Activated CD4-positive, alpha-beta T cell treated with anti-CD3 and anti-CD28 coated beads, Interleukin-2, amount 10 ng/mL, durations not matched to agents 7 days and 5 days (primary cell): ENCODE measurements around the gene PTPRG. TPM values are rescaled to one million over a fixed set of nuclear protein-coding genes. Genes with fewer than 3 reads are reported as not detected.

Experiments used
- CTCF ChIA-PET: fragments of 350-600 bp; sonication (Branson Sonifier 250); formaldehyde crosslinking; loops from one replicate; lab custom pipeline; 2021; ENCODE audit warnings: antibody characterized with exemption; lab: Charles Lee
- POLR2A ChIA-PET: fragments of 350-600 bp; sonication (Branson Sonifier 250); formaldehyde crosslinking; loops from one replicate; lab custom pipeline; 2021; ENCODE audit warnings: antibody characterized with exemption; lab: Charles Lee
- DNase-seq: peaks from one replicate; pipeline ENCODE4 v3.0.0-alpha.2; 2020
- H3K27ac Mint-ChIP-seq: one replicate; pipeline ENCODE4 v1.8.0; 2021; ENCODE audit warnings: mild to moderate bottlenecking, moderate library complexity, mixed read lengths
- H3K27me3 Mint-ChIP-seq: one replicate; pipeline ENCODE4 v1.8.0; 2021; ENCODE audit warnings: mixed read lengths
- H3K36me3 Mint-ChIP-seq: one replicate; pipeline ENCODE4 v1.8.0; 2021; ENCODE audit warnings: low read depth, mixed read lengths
- H3K4me1 Mint-ChIP-seq: one replicate; pipeline ENCODE4 v1.8.0; 2021; ENCODE audit warnings: mixed read lengths
- H3K4me3 Mint-ChIP-seq: one replicate; pipeline ENCODE4 v1.8.0; 2021; ENCODE audit warnings: mild to moderate bottlenecking, moderate library complexity, mixed read lengths
- H3K9me3 Mint-ChIP-seq: one replicate; pipeline ENCODE4 v1.8.0; 2021; ENCODE audit warnings: mixed read lengths
- total RNA-seq, 2 experiments: library from RNA; stranded (reverse); gene quantifications; one replicate each; pipeline ENCODE4 v1.2.3, GENCODE V29; 2021

The PTPRG gene
- total RNA-seq, 2 experiments from 2014 or later: not detected

GRCh38 chr3:61663356-61664104 lies 102.2 kb downstream of the PTPRG start:
- H3K9me3 Mint-ChIP-seq: no peaks in the 10 kb centered on the region
- no peaks in the 10 kb centered on the region for H3K36me3 Mint-ChIP-seq
- ChIA-PET POLR2A (no interaction called here), CTCF (no interaction called here)
- H3K4me1 Mint-ChIP-seq: no peaks in the 10 kb centered on the region
- H3K27ac Mint-ChIP-seq: no peak overlapping the region
- H3K27me3 Mint-ChIP-seq: no peaks in the 10 kb centered on the region
- no peak overlapping the region for H3K4me3 Mint-ChIP-seq
- no peak for DNase-seq

DNA sequence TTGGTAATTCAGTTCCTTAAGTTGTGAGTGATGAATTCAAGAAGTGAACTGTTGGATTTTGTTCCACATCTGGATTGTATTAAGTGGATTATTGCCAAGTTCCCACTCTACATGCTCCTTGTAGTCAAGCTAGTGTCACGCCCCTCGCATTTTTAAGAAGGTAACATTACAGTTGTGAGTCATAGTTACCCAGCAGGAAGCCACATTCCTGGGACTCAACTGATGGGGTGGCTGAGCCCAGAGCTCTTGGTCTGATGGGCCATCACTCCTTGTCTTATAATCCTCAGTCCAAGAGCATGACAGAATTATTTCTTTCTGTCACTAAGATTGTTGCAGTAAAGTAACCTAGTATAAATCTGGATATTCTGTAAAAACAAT lies 102.7 kb downstream of the PTPRG start:
- Mint-ChIP-seq H3K27ac (no peak overlapping the region), H3K4me1 (no peaks in the 10 kb centered on the region), H3K9me3 (no peaks in the 10 kb centered on the region), H3K36me3 (no peaks in the 10 kb centered on the region), H3K27me3 (no peaks in the 10 kb centered on the region), H3K4me3 (no peak overlapping the region)
- ChIA-PET CTCF (no interaction called here), POLR2A (no interaction called here)
- DNase-seq: no peak

- H3K27ac Mint-ChIP-seq: no peak overlapping the region
- H3K36me3 Mint-ChIP-seq: no peaks in the 10 kb centered on the region
- DNase-seq: no peak
- no peak overlapping the region for H3K4me3 Mint-ChIP-seq
- POLR2A ChIA-PET: no interaction called here
- CTCF ChIA-PET: no interaction called here
- H3K4me1 Mint-ChIP-seq: no peaks in the 10 kb centered on the region
- H3K27me3 Mint-ChIP-seq: no peaks in the 10 kb centered on the region
- no peaks in the 10 kb centered on the region for H3K9me3 Mint-ChIP-seq
These were observed 103.8 kb downstream of the PTPRG start for GRCh38 chr3:61665121-61665520.

- Mint-ChIP-seq H3K9me3 (no peaks in the 10 kb centered on the region), H3K4me1 (no peaks in the 10 kb centered on the region), H3K27ac (no peak overlapping the region), H3K4me3 (no peak overlapping the region), H3K27me3 (no peaks in the 10 kb centered on the region), H3K36me3 (no peaks in the 10 kb centered on the region)
- ChIA-PET CTCF (no interaction called here), POLR2A (no interaction called here)
- DNase-seq: no peak
These were observed 104.6 kb downstream of the PTPRG start for GRCh38 chr3:61665987-61666386.

- H3K9me3 Mint-ChIP-seq: no peaks in the 10 kb centered on the region
- no peak for DNase-seq
- POLR2A ChIA-PET: no interaction called here
- no peak overlapping the region for H3K27ac Mint-ChIP-seq
- H3K36me3 Mint-ChIP-seq: no peaks in the 10 kb centered on the region
- H3K27me3 Mint-ChIP-seq: no peaks in the 10 kb centered on the region
- CTCF ChIA-PET: no interaction called here
- H3K4me1 Mint-ChIP-seq: no peaks in the 10 kb centered on the region
- no peak overlapping the region for H3K4me3 Mint-ChIP-seq
These were observed 105.4 kb downstream of the PTPRG start for GRCh38 chr3:61666615-61667330.

DNA sequence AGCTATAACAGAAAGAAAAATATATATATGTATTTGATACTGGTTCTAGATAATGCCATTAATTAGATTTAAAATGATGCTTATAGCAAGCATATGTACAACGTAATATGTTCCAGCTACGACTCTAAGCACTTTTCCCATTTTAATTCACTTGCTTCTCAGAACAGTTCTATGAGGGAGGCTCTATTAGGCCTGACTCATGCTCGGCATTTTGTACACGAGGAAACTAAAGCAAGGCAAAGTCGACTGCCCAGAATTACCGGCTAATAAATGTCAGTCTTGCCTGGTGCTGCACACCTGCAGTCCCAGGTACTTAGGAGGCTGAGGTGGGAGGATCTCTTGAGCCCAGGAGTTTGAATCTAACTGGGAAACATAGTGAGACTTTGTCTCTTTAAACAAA lies 106.0 kb downstream of the PTPRG start:
- H3K27ac Mint-ChIP-seq: no peak overlapping the region
- no peaks in the 10 kb centered on the region for H3K27me3 Mint-ChIP-seq
- no peak overlapping the region for H3K4me3 Mint-ChIP-seq
- H3K9me3 Mint-ChIP-seq: no peaks in the 10 kb centered on the region
- ChIA-PET CTCF (no interaction called here), POLR2A (no interaction called here)
- DNase-seq: no peak
- H3K4me1 Mint-ChIP-seq: no peaks in the 10 kb centered on the region
- no peaks in the 10 kb centered on the region for H3K36me3 Mint-ChIP-seq

DNA sequence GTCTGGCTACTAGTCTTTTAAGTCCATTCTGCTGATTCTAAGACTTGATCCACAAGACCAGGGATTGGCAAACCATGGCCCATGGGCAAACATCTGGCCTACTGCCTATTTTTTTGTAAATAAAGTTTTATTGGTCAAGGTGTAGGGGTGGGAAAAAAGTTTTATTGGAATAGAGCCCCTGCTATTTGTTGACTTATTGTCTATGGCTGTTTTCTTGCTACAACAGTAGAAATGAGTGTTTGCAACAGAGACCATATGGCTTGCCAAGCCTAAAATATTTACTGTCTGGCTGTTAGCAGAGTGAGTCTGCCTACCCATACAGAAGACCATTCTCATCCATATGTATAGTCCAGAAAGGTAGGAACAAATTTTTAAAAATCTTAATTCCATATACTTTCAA lies 106.4 kb downstream of the PTPRG start:
- no peak for DNase-seq
- Mint-ChIP-seq H3K4me1 (no peaks in the 10 kb centered on the region), H3K36me3 (no peaks in the 10 kb centered on the region), H3K9me3 (no peaks in the 10 kb centered on the region), H3K27ac (no peak overlapping the region), H3K4me3 (no peak overlapping the region), H3K27me3 (no peaks in the 10 kb centered on the region)
- POLR2A ChIA-PET: no interaction called here
- CTCF ChIA-PET: no interaction called here

DNA sequence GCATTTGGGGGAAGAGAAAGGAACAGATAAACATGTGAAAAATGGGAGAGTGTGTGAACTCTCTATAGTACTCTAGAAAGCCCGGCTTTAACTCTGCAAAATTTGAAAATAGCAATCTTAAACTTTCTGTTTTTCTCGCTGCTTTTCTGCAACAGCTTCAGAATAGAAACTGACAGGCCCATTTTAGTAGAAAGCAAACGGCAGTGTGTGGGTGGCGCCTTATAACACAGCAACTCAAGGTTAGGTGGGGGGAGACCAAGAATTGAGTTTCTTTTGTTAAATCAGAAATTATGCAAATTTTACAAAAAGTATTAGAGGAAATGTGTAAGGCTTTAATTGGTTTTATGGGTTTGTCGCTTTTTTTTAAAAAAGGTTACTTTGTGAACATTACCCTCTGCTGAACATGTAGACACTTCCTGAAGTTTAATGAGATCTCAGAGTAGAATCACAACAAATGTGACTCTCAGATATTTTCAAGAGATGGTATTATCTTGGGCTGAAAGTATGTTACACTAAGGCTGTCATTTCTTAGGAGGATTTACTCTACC lies 107.0 kb downstream of the PTPRG start:
- Mint-ChIP-seq H3K36me3 (no peaks in the 10 kb centered on the region), H3K27ac (no peak overlapping the region), H3K27me3 (no peaks in the 10 kb centered on the region), H3K4me3 (no peak overlapping the region), H3K9me3 (no peaks in the 10 kb centered on the region), H3K4me1 (no peaks in the 10 kb centered on the region)
- no peak for DNase-seq
- CTCF ChIA-PET: no interaction called here
- POLR2A ChIA-PET: no interaction called here

DNA sequence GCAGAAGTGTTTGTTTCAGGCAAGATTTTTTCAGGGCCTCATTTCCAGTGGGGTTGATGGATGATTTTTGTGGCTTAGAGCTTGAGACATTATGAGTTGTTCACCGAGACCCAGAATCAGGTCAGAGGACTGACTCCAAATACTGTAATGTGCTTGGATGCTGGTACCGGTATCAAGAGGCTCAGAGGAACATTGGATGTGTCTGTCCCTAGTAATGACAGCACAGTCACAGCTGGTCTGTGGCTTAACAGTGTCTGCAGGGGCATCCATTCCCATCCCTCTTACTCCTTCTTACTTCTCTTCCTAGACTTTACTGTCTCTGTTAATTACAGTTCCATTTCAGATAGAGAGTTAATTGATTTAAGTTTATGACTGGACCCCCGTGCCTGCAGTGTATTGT lies 107.8 kb downstream of the PTPRG start:
- no peak overlapping the region for H3K4me3 Mint-ChIP-seq
- H3K9me3 Mint-ChIP-seq: no peaks in the 10 kb centered on the region
- POLR2A ChIA-PET: no interaction called here
- DNase-seq: no peak
- no peaks in the 10 kb centered on the region for H3K36me3 Mint-ChIP-seq
- CTCF ChIA-PET: no interaction called here
- H3K27ac Mint-ChIP-seq: no peak overlapping the region
- H3K27me3 Mint-ChIP-seq: no peaks in the 10 kb centered on the region
- H3K4me1 Mint-ChIP-seq: no peaks in the 10 kb centered on the region

DNA sequence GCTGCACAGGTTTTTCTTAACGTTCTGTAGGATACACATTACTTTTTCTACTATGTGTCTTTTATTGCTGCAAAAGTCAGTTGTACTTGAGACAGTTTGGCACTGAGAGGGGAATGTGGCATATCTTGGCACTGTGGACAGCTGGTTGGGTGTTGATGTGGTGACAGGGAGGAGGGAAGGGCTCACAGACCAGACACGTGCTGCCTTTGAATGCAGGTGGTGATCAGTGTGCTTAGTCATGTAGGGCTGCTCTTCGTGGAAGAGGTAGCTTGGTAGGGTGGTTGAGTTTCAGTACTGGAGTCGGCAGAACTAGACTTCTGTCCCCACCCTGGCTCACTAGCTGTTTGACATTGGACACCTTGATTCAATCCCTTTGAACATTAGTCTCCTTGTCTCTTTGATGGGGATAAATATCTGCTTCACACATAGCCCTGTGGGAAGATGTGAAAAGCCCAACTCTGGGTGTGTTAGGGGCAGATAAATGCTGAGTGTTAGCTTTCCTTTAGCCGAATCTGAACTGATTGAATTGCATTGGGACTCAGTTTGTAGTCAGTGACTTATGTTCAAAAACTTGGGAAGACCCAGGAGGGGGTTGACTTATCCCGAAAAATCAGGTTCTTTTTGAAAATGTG lies 108.4 kb downstream of the PTPRG start:
- Mint-ChIP-seq H3K4me3 (no peak overlapping the region), H3K27me3 (no peaks in the 10 kb centered on the region), H3K27ac (no peak overlapping the region), H3K4me1 (no peaks in the 10 kb centered on the region), H3K9me3 (no peaks in the 10 kb centered on the region), H3K36me3 (no peaks in the 10 kb centered on the region)
- ChIA-PET POLR2A (no interaction called here), CTCF (no interaction called here)
- DNase-seq: no peak

GRCh38 chr3:61673651-61674050 lies 112.3 kb downstream of the PTPRG start:
- Mint-ChIP-seq H3K27ac (no peak overlapping the region), H3K27me3 (no peaks in the 10 kb centered on the region), H3K4me1 (no peaks in the 10 kb centered on the region), H3K36me3 (no peaks in the 10 kb centered on the region), H3K4me3 (no peak overlapping the region), H3K9me3 (no peaks in the 10 kb centered on the region)
- ChIA-PET POLR2A (no interaction called here), CTCF (no interaction called here)
- DNase-seq: no peak

DNA sequence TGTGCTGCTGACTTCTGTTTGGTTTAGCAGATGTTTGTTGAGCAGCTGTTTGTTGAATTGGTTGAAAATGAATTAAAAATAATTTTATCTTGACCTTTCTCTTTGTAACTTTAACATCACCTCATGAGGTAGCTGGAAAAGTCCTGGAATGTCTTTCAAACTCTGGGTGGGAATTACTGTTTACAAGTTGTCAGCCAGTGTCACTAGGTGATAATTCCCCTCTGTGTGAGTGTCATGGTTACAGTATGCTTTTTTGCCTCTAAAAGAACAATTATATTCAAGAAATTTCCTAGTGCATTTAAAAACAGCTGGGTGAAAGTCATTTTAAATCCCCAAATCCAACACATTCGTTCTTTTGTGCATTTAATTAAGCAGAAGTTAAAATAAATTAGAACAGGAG lies 113.2 kb downstream of the PTPRG start:
- Mint-ChIP-seq H3K4me3 (no peak overlapping the region), H3K27me3 (no peaks in the 10 kb centered on the region), H3K9me3 (no peaks in the 10 kb centered on the region), H3K27ac (no peak overlapping the region), H3K36me3 (no peaks in the 10 kb centered on the region), H3K4me1 (no peaks in the 10 kb centered on the region)
- POLR2A ChIA-PET: no interaction called here
- CTCF ChIA-PET: no interaction called here
- DNase-seq: no peak

GRCh38 chr3:61679026-61679425 lies 117.7 kb downstream of the PTPRG start:
- POLR2A ChIA-PET: no interaction called here
- H3K27ac Mint-ChIP-seq: no peak overlapping the region
- H3K4me1 Mint-ChIP-seq: no peaks in the 10 kb centered on the region
- CTCF ChIA-PET: no interaction called here
- no peaks in the 10 kb centered on the region for H3K9me3 Mint-ChIP-seq
- no peak overlapping the region for H3K4me3 Mint-ChIP-seq
- DNase-seq: no peak
- H3K27me3 Mint-ChIP-seq: no peaks in the 10 kb centered on the region
- H3K36me3 Mint-ChIP-seq: no peaks in the 10 kb centered on the region
